Measurements from ENCODE around the gene PROP1.

DNA sequence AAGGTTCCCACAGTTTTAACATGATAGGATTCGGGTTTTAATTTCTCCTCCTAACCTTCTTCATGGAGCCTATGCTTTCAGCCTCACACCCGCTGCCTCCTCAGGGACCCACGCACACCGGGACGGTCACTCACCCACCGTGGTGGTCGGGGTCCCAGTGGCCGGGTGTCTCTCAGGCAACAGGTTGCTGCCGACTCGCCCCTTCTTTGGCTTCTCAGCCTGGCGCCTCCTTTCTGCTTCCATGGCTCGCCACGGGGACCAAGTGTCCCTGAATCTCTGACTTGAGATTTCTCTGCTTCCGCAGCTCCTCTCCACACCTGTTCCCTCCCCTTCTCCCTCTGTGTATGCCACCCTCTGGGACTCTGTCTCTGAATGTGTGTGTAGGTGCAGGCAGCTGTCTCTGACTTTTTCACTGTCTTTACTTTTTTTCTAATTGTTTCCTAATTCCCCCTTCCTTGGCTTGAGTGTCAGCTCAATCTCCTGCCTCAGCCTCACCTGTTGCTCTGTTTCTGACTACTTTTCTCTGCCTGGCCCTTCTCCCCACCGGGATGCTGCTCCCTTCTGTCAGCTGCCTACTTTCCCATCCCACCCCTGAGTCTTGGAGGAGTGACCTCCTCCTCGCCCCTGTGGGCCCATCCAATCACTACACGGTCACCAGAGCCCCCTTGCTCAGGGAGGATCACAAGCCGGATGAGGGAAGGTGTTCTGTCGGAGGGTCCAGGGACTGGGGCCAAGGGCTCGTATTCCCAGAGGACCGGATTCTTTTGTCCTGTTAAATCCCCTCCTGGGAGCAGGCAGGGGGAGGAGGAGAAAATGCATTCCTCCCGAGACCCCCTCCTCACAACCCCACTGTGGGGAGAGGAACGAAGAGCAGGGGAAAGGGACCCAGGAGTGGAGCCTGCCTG, at the start of gene PROP1:
- no peak for TF ChIP-seq POLR2A (IDR thresholded peaks at IDR 0.05)
- TF ChIP-seq, protein P1, sequence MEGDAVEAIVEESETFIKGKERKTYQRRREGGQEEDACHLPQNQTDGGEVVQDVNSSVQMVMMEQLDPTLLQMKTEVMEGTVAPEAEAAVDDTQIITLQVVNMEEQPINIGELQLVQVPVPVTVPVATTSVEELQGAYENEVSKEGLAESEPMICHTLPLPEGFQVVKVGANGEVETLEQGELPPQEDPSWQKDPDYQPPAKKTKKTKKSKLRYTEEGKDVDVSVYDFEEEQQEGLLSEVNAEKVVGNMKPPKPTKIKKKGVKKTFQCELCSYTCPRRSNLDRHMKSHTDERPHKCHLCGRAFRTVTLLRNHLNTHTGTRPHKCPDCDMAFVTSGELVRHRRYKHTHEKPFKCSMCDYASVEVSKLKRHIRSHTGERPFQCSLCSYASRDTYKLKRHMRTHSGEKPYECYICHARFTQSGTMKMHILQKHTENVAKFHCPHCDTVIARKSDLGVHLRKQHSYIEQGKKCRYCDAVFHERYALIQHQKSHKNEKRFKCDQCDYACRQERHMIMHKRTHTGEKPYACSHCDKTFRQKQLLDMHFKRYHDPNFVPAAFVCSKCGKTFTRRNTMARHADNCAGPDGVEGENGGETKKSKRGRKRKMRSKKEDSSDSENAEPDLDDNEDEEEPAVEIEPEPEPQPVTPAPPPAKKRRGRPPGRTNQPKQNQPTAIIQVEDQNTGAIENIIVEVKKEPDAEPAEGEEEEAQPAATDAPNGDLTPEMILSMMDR (IDR thresholded peaks at IDR 0.05), result no peak
